ENCODE results near the gene STXBP3.

GRCh38 chr1:108719656-108720435 lies 26.6 kb upstream of the STXBP3 start:
- no peak for TF ChIP-seq CTCF (IDR thresholded peaks at IDR 0.05)
- no peak for TF ChIP-seq EZH2 (IDR thresholded peaks at IDR 0.05; ENCODE audit: borderline replicate concordance, insufficient read depth, low read depth, low read length, poor library complexity, severe bottlenecking)

Measured in B cell (primary cell).